GM19468 (cell line): ENCODE measurements around the gene GPBP1L1.

Source experiments
- ATAC-seq: cut with Tn5 transposase; IDR thresholded peaks from one replicate; pipeline ENCODE4 v1.9.1; 2021; ENCODE audit warnings: mild to moderate bottlenecking, moderate library complexity, moderate number of reproducible peaks; ENCODE audit not compliant: unreplicated experiment; ENCODE audit errors: extremely low read depth

Gene GPBP1L1

DNA sequence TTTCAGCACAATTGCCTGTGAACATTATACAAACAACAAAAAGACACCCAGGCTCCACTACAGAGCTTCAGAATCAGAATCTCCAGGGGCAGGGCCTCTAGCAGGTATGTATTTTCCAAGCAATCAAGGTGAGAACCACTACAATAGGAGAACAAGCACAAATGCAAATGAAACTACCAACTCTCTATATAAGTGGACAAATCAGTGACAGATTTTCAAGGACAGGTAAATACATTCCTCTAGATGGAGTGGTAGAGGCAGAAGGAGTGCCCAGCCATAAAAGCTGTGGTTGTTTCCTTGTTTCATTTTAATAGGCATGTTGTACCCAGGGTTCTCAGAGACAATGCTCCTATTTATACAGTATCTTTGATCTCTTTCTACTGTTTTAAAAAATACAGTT is 42.4 kb downstream of the GPBP1L1 start:
- ATAC-seq: no peak

DNA sequence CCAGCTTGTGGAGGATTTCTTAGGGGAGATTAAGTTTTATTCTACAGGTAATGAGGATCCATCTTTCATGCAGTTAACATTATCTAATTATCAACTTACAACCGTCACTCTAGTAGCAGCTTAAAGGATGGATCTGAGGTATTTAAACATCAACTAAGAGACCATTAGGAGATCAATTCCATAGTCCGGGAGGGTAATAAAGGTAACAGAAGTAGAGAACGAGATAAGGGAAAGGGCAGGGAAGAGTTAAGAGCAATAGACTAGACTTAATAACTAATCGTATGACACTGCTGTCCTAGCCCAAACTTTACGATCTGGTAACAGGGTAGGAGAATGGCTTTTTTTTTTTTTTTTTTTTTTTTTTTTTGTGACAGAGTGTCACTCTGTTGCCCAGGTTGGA is 43.0 kb downstream of the GPBP1L1 start:
- no peak for ATAC-seq

GRCh38 chr1:45640293-45640692 is 46.0 kb downstream of the GPBP1L1 start:
- ATAC-seq: no peak

GRCh38 chr1:45635211-45635610 is 51.1 kb downstream of the GPBP1L1 start:
- no peak for ATAC-seq

DNA sequence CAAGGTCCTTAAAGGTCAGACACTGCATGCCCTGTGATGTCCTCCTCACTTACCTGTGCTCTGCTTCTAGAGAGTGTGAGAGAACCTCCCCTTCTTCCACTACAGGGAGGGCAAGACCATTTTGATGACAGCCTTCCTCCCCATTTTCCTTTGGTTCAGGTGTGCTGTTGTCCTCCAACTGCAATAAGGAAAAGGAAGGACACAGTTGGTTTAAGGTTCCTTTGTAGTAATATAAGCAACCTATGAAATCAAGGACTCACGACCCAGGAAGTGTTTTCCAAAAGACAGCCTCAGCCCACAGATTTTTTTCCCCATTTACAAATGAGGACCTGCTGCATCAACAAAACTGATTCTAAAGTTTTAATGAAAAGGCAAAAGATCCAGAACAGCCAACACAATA is 55.9 kb downstream of the GPBP1L1 start:
- no peak for ATAC-seq

DNA sequence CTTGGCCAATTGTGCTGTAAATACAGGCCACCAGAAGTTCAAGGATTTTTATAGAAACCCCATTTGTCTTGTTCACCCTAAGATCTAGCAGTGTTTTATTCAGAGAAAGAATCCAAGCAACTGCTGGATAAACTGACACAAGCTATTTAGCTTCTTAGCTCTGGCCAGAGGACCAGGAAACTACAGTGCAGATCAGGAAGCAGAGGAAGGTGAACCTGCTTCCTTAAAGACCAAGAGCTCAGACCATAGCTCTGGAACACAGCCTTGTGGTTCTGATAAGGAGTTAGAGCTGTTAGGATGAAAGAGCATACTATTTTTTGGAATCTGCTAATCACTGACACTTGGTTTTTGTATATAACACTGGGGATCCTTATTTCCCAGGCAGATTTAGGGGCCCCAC is 57.3 kb downstream of the GPBP1L1 start:
- no peak for ATAC-seq

GRCh38 chr1:45623972-45624371 is 62.4 kb downstream of the GPBP1L1 start, which contains the start of gene CCDC17:
Gene CCDC17, minus strand, starts transcription at chr1:45624054. Its CDS starts 145 bp downstream, at chr1:45623909.
- ATAC-seq: no peak

DNA sequence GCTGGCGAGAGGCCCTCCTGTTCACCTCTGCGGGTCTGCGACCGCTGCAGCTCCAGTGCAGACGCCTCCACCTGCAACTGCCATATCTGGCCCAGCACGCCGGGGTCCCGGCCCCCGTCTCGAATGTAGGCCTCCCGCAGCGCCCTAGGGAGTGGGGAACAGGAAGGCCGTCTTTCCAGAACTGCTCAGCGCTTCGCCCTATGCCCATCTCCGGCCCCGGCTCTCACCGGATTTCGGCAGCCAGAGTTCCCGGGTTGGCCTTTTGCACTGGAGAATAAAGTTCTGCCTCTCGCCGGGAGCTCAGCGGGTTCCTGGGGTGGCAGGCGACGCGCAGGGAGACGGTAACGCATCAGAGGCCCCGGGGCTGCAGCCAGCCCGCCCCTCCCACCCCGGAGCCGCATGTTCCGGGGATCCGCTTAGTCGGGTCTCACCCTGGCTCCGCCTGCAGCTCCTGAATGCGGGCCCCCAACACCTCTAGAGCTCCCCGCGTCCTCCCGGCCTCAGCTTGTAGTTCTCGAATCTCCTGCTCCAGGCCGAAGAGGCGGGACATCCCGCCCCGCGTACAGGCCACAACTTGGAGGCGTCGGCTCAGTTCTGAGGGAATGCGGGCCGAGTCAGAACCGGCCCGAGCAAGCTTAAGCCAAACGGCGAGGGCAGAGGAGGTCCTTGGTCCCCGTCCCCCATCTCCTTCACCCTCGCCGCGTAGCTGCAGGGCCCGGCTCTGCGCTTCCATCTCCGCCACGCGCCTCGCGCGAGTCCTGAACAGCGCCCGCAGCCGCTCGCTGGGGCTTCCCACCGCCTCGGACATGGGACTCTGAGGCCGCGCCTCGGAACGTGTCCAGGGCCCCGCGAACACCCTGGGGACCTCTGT is 63.6 kb downstream of the GPBP1L1 start:
- no peak for ATAC-seq

GRCh38 chr1:45621895-45622523 is 64.3 kb downstream of the GPBP1L1 start:
- ATAC-seq: no peak

GRCh38 chr1:45621501-45621836 is 64.9 kb downstream of the GPBP1L1 start:
- ATAC-seq: no peak

DNA sequence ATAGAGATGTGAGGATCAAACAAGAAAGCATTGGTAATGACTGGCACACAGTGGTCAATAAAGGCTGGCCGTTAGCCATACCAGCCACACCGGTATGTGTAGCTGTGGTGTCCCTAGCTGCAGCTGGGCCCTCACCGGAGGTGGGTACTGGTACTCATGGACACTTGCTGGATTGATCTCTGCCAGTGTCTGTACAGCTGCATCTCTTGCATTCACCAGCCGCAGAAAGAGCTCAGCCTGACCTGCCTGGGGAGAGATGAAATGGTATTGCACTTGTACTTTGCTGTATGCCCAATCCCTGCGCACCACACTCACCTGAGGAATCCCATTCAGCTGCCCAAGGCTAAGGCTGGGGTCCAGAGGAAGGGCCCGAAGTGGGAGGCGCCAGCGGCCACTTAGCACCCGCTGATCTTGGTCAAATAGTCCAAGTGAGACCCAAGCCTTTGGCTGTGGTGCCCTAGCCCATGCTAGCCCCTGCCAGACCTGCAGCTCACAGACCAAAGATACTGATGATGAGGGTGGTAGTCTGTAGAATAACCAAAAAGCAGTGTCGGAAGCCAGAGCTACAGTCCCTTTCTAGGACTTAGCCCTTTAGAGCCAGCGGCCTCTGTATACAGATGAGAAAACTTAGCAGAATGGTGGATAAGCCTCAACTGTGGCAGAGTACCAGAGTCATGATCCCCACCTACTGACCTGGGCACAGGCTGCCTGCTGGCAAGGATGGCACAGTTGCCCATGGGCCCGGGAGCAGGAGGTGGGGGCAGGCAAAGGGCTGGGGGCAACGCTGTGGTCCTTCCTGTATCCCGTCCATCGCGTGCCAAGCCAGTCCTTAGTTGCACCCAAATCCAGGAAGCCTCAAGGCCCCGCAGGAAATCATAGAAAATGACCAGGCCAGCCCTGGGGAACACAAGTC is 65.5 kb downstream of the GPBP1L1 start:
- ATAC-seq: no peak

DNA sequence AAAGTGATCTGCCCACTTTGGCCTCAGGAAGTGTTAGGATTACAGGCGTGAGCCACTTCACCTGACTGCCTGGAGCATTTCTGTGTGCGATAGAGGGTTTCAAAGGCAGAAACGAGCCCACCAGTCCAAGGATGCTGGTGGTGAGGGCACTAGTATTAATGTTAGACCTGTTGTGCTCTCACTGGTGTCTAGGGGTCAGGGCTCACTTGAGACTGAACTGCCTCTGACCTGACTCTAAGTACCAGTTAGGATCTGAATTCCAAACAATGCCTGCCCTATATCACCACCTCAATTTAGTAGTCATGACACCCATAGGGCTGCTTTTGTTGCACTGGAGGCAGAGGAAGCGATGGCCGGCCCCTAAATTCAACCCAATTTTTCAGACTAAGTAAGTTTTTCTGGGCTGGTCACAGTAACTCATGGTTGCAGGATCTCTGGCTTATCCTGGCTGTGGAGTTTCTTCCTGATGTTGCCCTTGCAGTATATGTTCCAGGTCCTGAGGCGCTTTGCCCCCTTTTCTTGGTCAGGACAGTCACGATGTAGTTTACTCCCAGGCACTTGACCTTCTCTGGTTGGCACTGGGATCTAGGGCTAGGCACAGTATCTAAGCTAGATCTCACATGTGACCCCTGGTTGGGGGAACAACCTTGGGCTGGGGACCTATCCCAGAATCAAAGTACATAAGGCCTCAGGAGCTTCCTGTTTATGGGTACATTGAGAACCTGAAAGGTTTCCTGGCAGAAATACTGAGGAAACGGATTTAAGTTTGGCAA is 67.0 kb downstream of the GPBP1L1 start:
- no peak for ATAC-seq

DNA sequence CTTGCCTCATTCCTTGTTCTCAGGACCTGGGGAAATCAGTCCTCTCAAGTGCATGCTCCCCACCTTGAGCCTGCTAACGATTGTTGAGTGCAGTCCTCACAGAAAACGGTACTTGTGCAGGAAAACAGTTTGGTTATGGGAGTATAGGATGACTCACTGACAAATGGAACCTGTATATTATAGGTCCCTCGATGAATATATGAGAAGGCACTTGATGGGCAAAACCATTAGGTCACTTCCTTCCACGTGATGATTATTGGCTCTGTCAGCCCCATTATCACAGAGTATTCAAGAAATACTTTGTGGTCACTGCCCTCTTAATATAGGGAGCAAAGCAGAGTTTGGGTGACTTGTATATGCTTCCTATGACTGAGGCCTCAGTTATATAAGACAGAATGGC is 68.7 kb downstream of the GPBP1L1 start:
- ATAC-seq: no peak

DNA sequence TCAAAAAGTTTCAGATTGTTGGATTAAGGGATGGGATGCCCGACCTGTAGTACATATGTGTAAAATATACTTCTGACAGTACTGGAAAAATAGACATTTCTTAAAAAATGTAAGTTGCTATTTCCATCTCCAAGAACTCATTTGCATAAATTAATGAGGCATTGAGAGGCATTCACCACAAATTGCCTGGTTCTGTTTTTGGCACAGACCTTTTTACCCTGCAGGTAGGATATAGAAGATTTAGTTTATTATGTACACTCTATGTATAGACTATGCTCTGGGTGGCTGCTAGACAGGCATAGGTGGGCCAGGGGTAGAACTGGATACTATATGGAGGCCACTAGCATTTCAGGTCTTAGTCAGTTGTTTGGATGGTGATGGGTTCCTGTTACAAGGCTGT is 70.4 kb downstream of the GPBP1L1 start:
- ATAC-seq: no peak

DNA sequence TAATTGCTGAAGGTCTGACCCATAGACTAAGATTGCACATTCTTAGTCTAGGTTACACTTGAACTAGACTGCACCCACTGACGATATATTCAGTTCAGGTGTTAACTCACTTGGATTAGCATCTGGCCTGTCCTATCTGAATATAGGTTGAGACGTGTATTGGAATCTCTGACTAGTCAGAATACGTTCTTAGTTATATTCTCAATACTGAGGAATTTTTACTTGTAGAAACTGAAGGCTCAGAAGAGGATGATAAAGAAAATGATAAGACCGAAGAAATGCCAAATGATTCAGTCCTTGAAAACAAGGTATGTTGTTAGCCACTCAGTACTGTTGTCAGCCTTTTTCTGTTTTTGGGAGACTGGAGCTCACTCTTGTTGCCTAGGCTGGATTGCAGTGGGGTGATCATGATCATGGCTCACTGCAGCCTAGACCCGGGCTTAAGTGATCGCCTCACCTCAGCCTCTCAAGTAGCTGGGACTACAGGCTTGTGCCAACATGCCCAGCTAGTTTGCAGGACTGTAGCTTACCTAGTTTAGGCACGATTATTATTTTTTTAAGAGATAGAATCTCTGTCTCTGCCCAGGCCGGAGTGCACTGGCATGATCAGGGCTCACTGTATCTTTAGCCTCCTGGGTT is 73.3 kb downstream of the GPBP1L1 start:
- no peak for ATAC-seq

DNA sequence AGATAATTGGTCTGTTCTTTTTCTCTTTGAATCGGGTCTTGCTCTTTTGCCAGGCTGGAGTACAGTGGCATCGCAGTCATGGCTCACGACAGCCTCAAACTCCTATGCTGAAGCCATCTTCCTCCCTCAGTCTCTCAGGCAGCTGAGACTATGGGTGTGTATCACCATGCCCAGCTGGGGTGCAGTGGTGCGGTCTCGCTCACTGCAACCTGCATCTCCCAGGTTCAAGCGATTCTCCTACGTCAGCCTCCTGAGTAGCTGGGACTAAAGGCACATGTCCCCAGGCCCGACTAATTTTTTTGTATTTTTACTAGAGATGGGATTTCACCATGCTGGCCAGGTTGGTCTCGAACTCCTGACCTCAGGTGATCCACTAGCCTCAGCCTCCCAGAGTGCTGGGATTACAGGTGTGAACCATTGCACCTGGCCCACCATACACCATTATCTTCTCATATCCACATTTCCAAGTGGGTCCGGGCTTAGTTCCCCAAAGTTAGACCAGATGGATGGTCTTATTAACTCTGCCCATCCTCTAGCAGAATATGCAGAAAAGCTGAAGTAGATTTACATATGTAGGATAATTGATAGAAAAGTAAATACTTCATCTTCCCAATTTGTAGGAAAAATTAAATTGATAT is 75.6 kb downstream of the GPBP1L1 start:
- no peak for ATAC-seq

DNA sequence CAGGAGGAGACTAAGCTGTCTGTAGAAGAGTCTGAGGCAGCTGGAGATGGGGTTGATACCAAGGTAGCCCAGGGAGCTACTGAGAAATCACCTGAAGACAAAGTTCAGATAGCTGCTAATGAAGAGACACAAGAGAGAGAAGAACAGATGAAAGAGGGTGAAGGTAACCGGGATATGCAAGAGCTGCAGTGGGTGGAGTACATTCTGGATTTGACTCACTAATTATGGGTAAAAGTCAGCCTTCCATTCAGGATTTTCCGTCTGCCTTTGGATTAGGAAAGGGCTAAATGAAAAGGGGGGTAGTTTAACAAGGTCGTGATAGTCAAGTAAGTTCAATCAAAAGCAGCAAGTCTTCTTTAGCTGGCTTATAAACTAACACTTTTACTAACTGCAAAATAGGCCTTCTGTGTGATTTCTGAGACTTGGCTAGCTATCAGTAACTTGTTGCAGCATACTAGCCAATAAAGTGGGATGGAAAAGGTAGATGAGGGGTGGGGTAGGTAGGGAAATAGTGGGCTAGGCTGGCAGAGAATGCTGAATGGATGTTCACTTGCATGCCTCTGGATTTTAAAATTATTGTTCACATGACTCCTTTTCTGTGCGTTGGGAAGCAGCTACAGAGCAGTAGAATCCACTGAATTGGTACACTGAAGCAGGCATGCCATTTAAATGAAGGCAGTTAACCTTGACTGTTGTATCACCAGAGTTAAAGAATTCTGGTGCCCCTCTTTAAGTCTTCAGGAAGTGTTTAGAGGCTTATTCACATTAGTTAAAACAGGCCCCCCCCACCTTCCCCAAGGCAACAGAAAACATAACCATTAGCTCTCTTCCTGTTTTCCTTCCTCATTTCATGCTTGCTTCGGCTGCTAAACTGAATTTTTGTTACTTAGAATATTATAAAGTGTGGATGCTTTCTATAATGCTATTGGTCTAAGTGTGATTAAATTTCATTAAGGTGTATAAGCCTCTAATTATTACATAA is 77.9 kb downstream of the GPBP1L1 start:
- no peak for ATAC-seq
